Measurements from ENCODE around the gene CCT6B. TPM values are rescaled to one million over a fixed set of nuclear protein-coding genes. Genes with fewer than 3 reads are reported as not detected.
"Not testable (repeated sequence)": the region's sequence is repeated elsewhere in the genome, so short reads cannot be mapped to it uniquely, and the experiment has no call there.

CCT6B gene
- total RNA-seq, 2 experiments from 2014 or later: 1.4 to 1.8 TPM

GRCh38 chr17:35002876-35003551 lies 41.8 kb upstream of the CCT6B start:
- Mint-ChIP-seq H3K27me3 (no peaks in the 10 kb centered on the region), H3K36me3 (ENCODE audit: low read depth) (peaks cover 37% of the 10 kb centered on the region), H3K4me3 (no peak overlapping the region), H3K9me3 (no peaks in the 10 kb centered on the region), H3K4me1 (ENCODE audit: low read depth) (peaks cover 4% of the 10 kb centered on the region), H3K27ac (peak overlapping the region; percentile 63)
- no peak for ATAC-seq
- no peak for TF ChIP-seq CTCF (IDR thresholded peaks at IDR 0.05)
- ChIA-PET CTCF (interaction anchor here (1.1 to 1.6 kb wide), 3 partner anchors 86 to 117 kb away, joined by 3 to 6 read pairs (median 5); partner anchors contain the start of gene RAD51D), POLR2A (interaction anchor here (1.1 to 2.2 kb wide), 3 partner anchors 11 to 13 kb away, joined by 3 to 8 read pairs (median 5); no protein-coding TSS in a partner anchor)
- DNase-seq: no peak
- intact Hi-C loops (cut with micrococcal nuclease): no loop called here

GRCh38 chr17:35001549-35001948 lies 40.3 kb upstream of the CCT6B start:
- H3K4me3 Mint-ChIP-seq: no peak overlapping the region
- peaks cover 5% of the 10 kb centered on the region for H3K4me1 Mint-ChIP-seq (ENCODE audit: low read depth)
- CTCF ChIA-PET: interaction anchor here (1.1 to 5.6 kb wide), 3 partner anchors 88 to 117 kb away, joined by 3 to 59 read pairs (median 6); partner anchors contain the start of gene RAD51D
- no peaks in the 10 kb centered on the region for H3K9me3 Mint-ChIP-seq
- DNase-seq (no peak), ATAC-seq (no peak)
- POLR2A ChIA-PET: interaction anchor here (1.8 to 6.3 kb wide), 3 partner anchors 10 to 118 kb away, joined by 5 to 33 read pairs (median 8); partner anchors contain the start of gene RAD51D
- TF ChIP-seq CTCF (IDR thresholded peaks at IDR 0.05): no peak
- no peaks in the 10 kb centered on the region for H3K27me3 Mint-ChIP-seq
- intact Hi-C loops (cut with micrococcal nuclease): no loop called here
- peak overlapping the region; percentile 74 for H3K27ac Mint-ChIP-seq
- peaks cover 31% of the 10 kb centered on the region for H3K36me3 Mint-ChIP-seq (ENCODE audit: low read depth)

- ChIA-PET CTCF (interaction anchor here (0.8 to 5.6 kb wide), 3 partner anchors 11 to 118 kb away, joined by 3 to 59 read pairs (median 51); partner anchors contain the start of gene RAD51D), POLR2A (interaction anchor here (6.3 kb wide), 1 partner anchor 118 kb away, joined by 33 read pairs; the partner anchor contains the start of gene RAD51D)
- H3K9me3 Mint-ChIP-seq; H3K4me1 Mint-ChIP-seq (ENCODE audit: low read depth); DNase-seq; intact Hi-C loops (cut with micrococcal nuclease); ATAC-seq; H3K4me3 Mint-ChIP-seq; H3K27me3 Mint-ChIP-seq: not testable (repeated sequence)
- H3K27ac Mint-ChIP-seq: peak overlapping the region; percentile 74
- H3K36me3 Mint-ChIP-seq (ENCODE audit: low read depth): peaks cover 34% of the 10 kb centered on the region
These were observed 39.7 kb upstream of the CCT6B start for GRCh38 chr17:35000965-35001364.

GRCh38 chr17:34999456-34999855 lies 38.2 kb upstream of the CCT6B start:
- no peak overlapping the region for H3K4me3 Mint-ChIP-seq
- H3K27ac Mint-ChIP-seq: no peak overlapping the region
- H3K9me3 Mint-ChIP-seq: no peaks in the 10 kb centered on the region
- H3K27me3 Mint-ChIP-seq: no peaks in the 10 kb centered on the region
- ChIA-PET POLR2A (interaction anchor here (1.1 to 6.3 kb wide), 4 partner anchors 9 to 120 kb away, joined by 3 to 33 read pairs (median 8); partner anchors contain the start of gene RAD51D), CTCF (interaction anchor here (0.8 to 5.6 kb wide), 9 partner anchors 10 to 127 kb away, joined by 3 to 59 read pairs (median 4); partner anchors contain the start of gene RAD51D)
- ATAC-seq (no peak), DNase-seq (no peak)
- intact Hi-C loops (cut with micrococcal nuclease): loop anchor here (2.0 to 5.0 kb wide), 3 partner anchors 89 to 123 kb away; partner anchors contain the start of gene FNDC8
- TF ChIP-seq CTCF (IDR thresholded peaks at IDR 0.05): no peak
- H3K36me3 Mint-ChIP-seq (ENCODE audit: low read depth): peaks cover 33% of the 10 kb centered on the region
- peaks cover 5% of the 10 kb centered on the region for H3K4me1 Mint-ChIP-seq (ENCODE audit: low read depth)

- DNase-seq (peak; percentile 85), ATAC-seq (peak; percentile 99)
- ChIA-PET CTCF (interaction anchor here (1.0 to 5.6 kb wide), 10 partner anchors 8 to 121 kb away, joined by 3 to 59 read pairs (median 6); partner anchors contain the start of genes RAD51D and RFFL), POLR2A (interaction anchor here (0.9 to 6.3 kb wide), 6 partner anchors 10 to 121 kb away, joined by 4 to 33 read pairs (median 6); partner anchors contain the start of gene RAD51D)
- Mint-ChIP-seq H3K4me3 (no peak overlapping the region), H3K4me1 (ENCODE audit: low read depth) (peaks cover 5% of the 10 kb centered on the region), H3K9me3 (no peaks in the 10 kb centered on the region), H3K27me3 (no peaks in the 10 kb centered on the region), H3K36me3 (ENCODE audit: low read depth) (peaks cover 36% of the 10 kb centered on the region), H3K27ac (peak overlapping the region; percentile 60)
- intact Hi-C loops (cut with micrococcal nuclease): loop anchor here (2.0 to 5.0 kb wide), 3 partner anchors 91 to 124 kb away; partner anchors contain the start of gene FNDC8
- TF ChIP-seq CTCF (IDR thresholded peaks at IDR 0.05): peak; percentile 77
These were observed 36.9 kb upstream of the CCT6B start for GRCh38 chr17:34998205-34998604.
